Measurements from ENCODE around the gene TUBA8.

GRCh38 chr22:18148293-18148965 is 37.8 kb downstream of the TUBA8 start:
- TF ChIP-seq CTCF (IDR thresholded peaks at IDR 0.05) (no peak), POLR2A (IDR thresholded peaks at IDR 0.05) (no peak)

Data from breast epithelium (tissue), 3 donors.